Naive B cell (primary cell): ENCODE measurements around the gene ARMH1. TPM values are rescaled to one million over a fixed set of nuclear protein-coding genes. Genes with fewer than 3 reads are reported as not detected.
"Not testable (repeated sequence)": the region's sequence is repeated elsewhere in the genome, so short reads cannot be mapped to it uniquely, and the experiment has no call there.

Experiments used
- ATAC-seq, 2 donors: fragments of 150-1000 bp; cut with Tn5 transposase; 2 replicates each; pipeline ENCODE4 v1.10.0; 2021; ENCODE audit warnings: low read depth in 2 of 2, mild to moderate bottlenecking in 2 of 2, moderate library complexity in 2 of 2
- DNase-seq: peaks from one replicate; pipeline ENCODE4 v3.0.0; 2022
- H3K27ac Mint-ChIP-seq, 6 donors: one replicate each; pipeline ENCODE4 v1.8.0; 2020 to 2022; ENCODE audit warnings: mild to moderate bottlenecking in 6 of 6, mixed read lengths in 6 of 6, moderate library complexity in 5 of 6, inconsistent platforms in 2 of 6
- H3K27me3 Mint-ChIP-seq, 3 donors: one replicate each; pipeline ENCODE4 v1.8.0; 2021 to 2022; ENCODE audit warnings: mixed read lengths in 3 of 3, mild to moderate bottlenecking in 1 of 3
- H3K36me3 Mint-ChIP-seq, 2 donors: one replicate each; pipeline ENCODE4 v1.8.0; 2020 to 2022; ENCODE audit warnings: mixed read lengths in 2 of 2, inconsistent platforms in 1 of 2, mild to moderate bottlenecking in 1 of 2
- H3K4me1 Mint-ChIP-seq, 3 donors: one replicate each; pipeline ENCODE4 v1.8.0; 2020 to 2022; ENCODE audit warnings: mixed read lengths in 3 of 3, inconsistent platforms in 1 of 3, mild to moderate bottlenecking in 1 of 3, moderate library complexity in 1 of 3
- H3K4me3 Mint-ChIP-seq, 8 donors: one replicate each; pipeline ENCODE4 v1.8.0; 2020 to 2022; ENCODE audit warnings: mild to moderate bottlenecking in 8 of 8, mixed read lengths in 8 of 8, moderate library complexity in 8 of 8, inconsistent platforms in 2 of 8
- H3K9me3 Mint-ChIP-seq, 7 donors: one replicate each; pipeline ENCODE4 v1.8.0; 2020 to 2022; ENCODE audit warnings: mixed read lengths in 7 of 7, mild to moderate bottlenecking in 5 of 7, inconsistent platforms in 2 of 7, moderate library complexity in 1 of 7
- polyA plus RNA-seq, 6 donors: library from polyadenylated mRNA; unstranded; fragments of 300-500 nt; fragmentation: Illumina TruSeq; gene quantifications; one replicate each; pipeline ENCODE4 v1.2.3, GENCODE V29; 2021; ENCODE audit warnings: low read depth in 6 of 6

The ARMH1 gene
- polyA plus RNA-seq, 6 donors from 2014 or later, result 14.0 to 28.1 (median 18.6) TPM

DNA sequence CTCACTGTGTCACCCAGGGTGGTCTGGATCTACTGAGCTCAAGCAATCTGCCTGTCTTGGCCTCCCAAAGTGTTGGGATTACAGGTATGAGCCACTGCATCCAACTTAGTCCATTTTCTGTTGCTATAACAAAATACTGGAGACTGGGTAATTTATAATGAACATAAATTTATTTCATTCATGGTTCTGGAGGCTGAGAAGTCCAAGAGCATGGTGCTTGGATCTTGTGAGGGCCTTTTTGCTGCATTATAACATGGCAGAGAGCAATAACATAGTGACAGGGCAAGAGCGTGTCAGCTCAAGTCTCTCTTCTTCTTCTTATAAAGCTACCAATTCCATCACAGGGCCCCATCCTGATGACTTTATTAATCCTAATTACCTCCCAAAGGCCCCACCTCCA is 61.5 kb downstream of the ARMH1 start:
- Mint-ChIP-seq H3K27me3 (no peaks in the 10 kb centered on the region), H3K4me1 (peaks cover 10 to 35% (median 13%) of the 10 kb centered on the region in 3 donors), H3K9me3 (no peaks in the 10 kb centered on the region), H3K4me3 (no peak overlapping the region), H3K36me3 (no peaks in the 10 kb centered on the region), H3K27ac (no peak overlapping the region)
- ATAC-seq, result no peak
- no peak for DNase-seq

GRCh38 chr1:44738953-44739306 is 64.4 kb downstream of the ARMH1 start:
- H3K9me3 Mint-ChIP-seq, result not testable (repeated sequence)
- H3K4me3 Mint-ChIP-seq, result peak overlapping the region; percentile 85 to 97 (median 94)

GRCh38 chr1:44739307-44740178 is 65.0 kb downstream of the ARMH1 start, which contains the start of gene KIF2C:
KIF2C (plus strand) TSS chr1:44739837; CDS start chr1:44739933, 96 bp downstream.
- Mint-ChIP-seq H3K27ac (peak within 1 kb of the TSS; percentile 78 to 97 (median 93)), H3K27me3 (no peaks in the 10 kb centered on the region), H3K4me3 (peak within 1 kb of the TSS; percentile 85 to 97 (median 94)), H3K4me1 (peaks cover 6 to 26% (median 11%) of the 10 kb centered on the region in 3 donors), H3K36me3 (no peaks in the 10 kb centered on the region), H3K9me3 (no peaks in the 10 kb centered on the region)
- ATAC-seq (peak; percentile 100), DNase-seq (peak; percentile 93)

More at GRCh38 chr1:44738953-44739306, 64.4 kb downstream of the ARMH1 start:
- H3K4me1 Mint-ChIP-seq, result peaks cover 6 to 26% (median 11%) of the 10 kb centered on the region in 3 donors
- not testable (repeated sequence) for ATAC-seq, H3K27me3 Mint-ChIP-seq, DNase-seq, H3K36me3 Mint-ChIP-seq
- H3K27ac Mint-ChIP-seq, result peak overlapping the region; percentile 36 to 97 (median 93)

DNA sequence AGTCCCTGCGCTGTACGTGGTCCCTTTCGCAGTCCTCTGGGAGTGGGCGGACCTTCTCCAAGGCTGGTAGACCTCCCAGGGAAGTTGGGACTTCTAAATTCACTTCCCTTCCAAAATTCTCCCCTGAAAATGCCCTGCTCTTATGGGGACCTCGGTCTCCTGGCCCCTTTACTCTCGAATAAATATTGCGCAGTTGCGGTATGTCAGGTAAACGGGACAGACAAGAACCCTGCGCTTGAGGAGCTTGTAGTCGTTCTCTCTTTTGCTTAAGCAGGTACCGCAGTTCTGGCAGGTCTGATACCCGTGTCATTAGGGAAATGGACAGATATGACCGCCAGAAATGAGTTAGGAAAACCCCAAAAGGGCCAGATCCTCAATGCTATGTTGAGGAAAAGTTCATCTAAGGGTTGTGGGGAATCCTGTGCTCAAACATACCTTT is 65.7 kb downstream of the ARMH1 start:
- Mint-ChIP-seq H3K4me3 (peak overlapping the region; percentile 85 to 97 (median 94)), H3K9me3 (no peaks in the 10 kb centered on the region), H3K27me3 (no peaks in the 10 kb centered on the region), H3K36me3 (no peaks in the 10 kb centered on the region), H3K27ac (peak overlapping the region in 4 of 6 donors; percentile 24 to 97 (median 80)), H3K4me1 (peaks cover 6 to 26% (median 11%) of the 10 kb centered on the region in 3 donors)
- DNase-seq (no peak), ATAC-seq (no peak)

- Mint-ChIP-seq H3K9me3 (no peaks in the 10 kb centered on the region), H3K4me3 (peak overlapping the region in 1 of 8 donors; percentile 26), H3K4me1 (peaks cover 6 to 20% (median 11%) of the 10 kb centered on the region in 3 donors), H3K27ac (no peak overlapping the region), H3K27me3 (no peaks in the 10 kb centered on the region), H3K36me3 (no peaks in the 10 kb centered on the region)
- DNase-seq, result no peak
- ATAC-seq, result no peak
Measured at GRCh38 chr1:44743211-44743610, 68.7 kb downstream of the ARMH1 start.

GRCh38 chr1:44747878-44748277 is 73.4 kb downstream of the ARMH1 start:
- H3K9me3 Mint-ChIP-seq, result no peaks in the 10 kb centered on the region
- H3K27me3 Mint-ChIP-seq, result no peaks in the 10 kb centered on the region
- DNase-seq (no peak), ATAC-seq (no peak)
- no peaks in the 10 kb centered on the region for H3K36me3 Mint-ChIP-seq
- no peaks in the 10 kb centered on the region for H3K4me1 Mint-ChIP-seq
- H3K4me3 Mint-ChIP-seq, result no peak overlapping the region
- no peak overlapping the region for H3K27ac Mint-ChIP-seq

DNA sequence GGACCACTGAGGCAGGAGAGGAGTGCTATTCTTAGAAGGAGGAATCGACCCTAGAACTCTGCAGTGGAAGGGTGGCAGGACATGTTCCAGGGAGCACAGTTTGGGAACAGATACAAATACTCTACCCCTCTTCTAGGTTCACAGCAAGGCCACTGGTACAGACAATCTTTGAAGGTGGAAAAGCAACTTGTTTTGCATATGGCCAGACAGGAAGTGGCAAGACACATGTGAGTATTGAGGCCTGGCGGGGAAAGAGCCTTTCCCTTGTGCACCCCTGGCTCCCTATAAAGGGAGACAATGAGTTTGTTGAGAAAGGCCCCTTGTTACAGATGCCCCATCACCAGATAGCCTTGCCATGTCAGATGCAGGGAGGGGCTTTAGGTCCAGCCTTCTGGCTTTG is 82.9 kb downstream of the ARMH1 start:
- no peaks in the 10 kb centered on the region for H3K9me3 Mint-ChIP-seq
- DNase-seq (no peak), ATAC-seq (peak in 1 of 2 donors; percentile 37)
- peak overlapping the region in 4 of 8 donors; percentile 19 to 60 (median 38) for H3K4me3 Mint-ChIP-seq
- H3K4me1 Mint-ChIP-seq, result peaks cover 8 to 19% (median 10%) of the 10 kb centered on the region in 3 donors
- H3K36me3 Mint-ChIP-seq, result no peaks in the 10 kb centered on the region
- no peaks in the 10 kb centered on the region for H3K27me3 Mint-ChIP-seq
- no peak overlapping the region for H3K27ac Mint-ChIP-seq

DNA sequence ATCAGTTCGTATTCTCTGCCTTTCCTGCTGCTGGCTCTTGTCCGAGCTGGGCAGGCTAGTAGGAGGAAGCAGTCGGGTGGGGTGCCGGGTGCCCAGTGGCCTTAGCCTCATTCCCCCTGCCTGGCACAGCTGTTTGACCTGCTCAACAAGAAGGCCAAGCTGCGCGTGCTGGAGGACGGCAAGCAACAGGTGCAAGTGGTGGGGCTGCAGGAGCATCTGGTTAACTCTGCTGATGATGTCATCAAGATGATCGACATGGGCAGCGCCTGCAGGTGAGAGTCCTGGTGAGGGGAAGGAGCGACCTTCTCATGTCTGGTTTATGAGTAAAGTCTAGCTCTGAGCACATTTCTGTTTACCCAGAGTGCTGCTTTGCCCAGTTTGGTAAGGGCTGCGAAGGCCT is 84.6 kb downstream of the ARMH1 start:
- Mint-ChIP-seq H3K36me3 (no peaks in the 10 kb centered on the region), H3K4me3 (no peak overlapping the region)
- no peak for ATAC-seq

GRCh38 chr1:44760876-44761275 is 86.4 kb downstream of the ARMH1 start:
- no peak for DNase-seq
- Mint-ChIP-seq H3K27me3 (no peaks in the 10 kb centered on the region), H3K9me3 (no peaks in the 10 kb centered on the region), H3K36me3 (no peaks in the 10 kb centered on the region), H3K4me1 (peaks cover 10 to 15% (median 12%) of the 10 kb centered on the region in 3 donors), H3K4me3 (no peak overlapping the region), H3K27ac (no peak overlapping the region)
- no peak for ATAC-seq

More for the DNA sequence above, 84.6 kb downstream of the ARMH1 start:
- Mint-ChIP-seq H3K9me3 (no peaks in the 10 kb centered on the region), H3K27ac (no peak overlapping the region), H3K4me1 (peaks cover 10 to 15% (median 12%) of the 10 kb centered on the region in 3 donors), H3K27me3 (no peaks in the 10 kb centered on the region)
- DNase-seq, result no peak

GRCh38 chr1:44766421-44766820 is 91.9 kb downstream of the ARMH1 start:
- not testable (repeated sequence) for H3K36me3 Mint-ChIP-seq, H3K27me3 Mint-ChIP-seq, ATAC-seq, H3K9me3 Mint-ChIP-seq, H3K4me3 Mint-ChIP-seq, DNase-seq, H3K4me1 Mint-ChIP-seq
- H3K27ac Mint-ChIP-seq, result peak overlapping the region in 1 of 6 donors; percentile 86

Other genes with a start within 250 kb of the ARMH1 start
- 10 to 100 TPM in 1 of 6 donors, 1 to 10 TPM in 5; 1.2 to 10.3 (median 7.4) TPM for gene TMEM53, start 233 bp upstream of the ARMH1 start, polyA plus RNA-seq
- not detected for gene RNU5D-1, start 56.5 kb downstream of the ARMH1 start, polyA plus RNA-seq
- gene KIF2C, start 65.1 kb downstream of the ARMH1 start, polyA plus RNA-seq, result under 1 TPM in 4 of 6 donors, not detected in 2; 0.23 to 0.85 (median 0.33) TPM
- 1,000 to 10,000 TPM in 5 of 6 donors, 100 to 1,000 TPM in 1; 896 to 1,302 (median 1,132) TPM for gene RPS8, start 100.8 kb downstream of the ARMH1 start, polyA plus RNA-seq
- under 1 TPM in 1 of 6 donors, not detected in 5; 0.12 TPM for gene BEST4, start 113.5 kb downstream of the ARMH1 start, polyA plus RNA-seq
- 1 to 10 TPM; 2.6 to 9.2 (median 5.0) TPM for gene PLK3, start 125.7 kb downstream of the ARMH1 start, polyA plus RNA-seq
- not detected for gene DYNLT4, start 132.6 kb downstream of the ARMH1 start, polyA plus RNA-seq
- under 1 TPM in 3 of 6 donors, not detected in 3; 0.09 to 0.57 (median 0.31) TPM for gene BTBD19, start 133.8 kb downstream of the ARMH1 start, polyA plus RNA-seq
- under 1 TPM in 1 of 6 donors, not detected in 5; 0.27 TPM for gene PTCH2, start 168.5 kb downstream of the ARMH1 start, polyA plus RNA-seq